Pons (tissue), 1 donor: Measurements from ENCODE around the gene ARHGAP6.

Source experiments
- DNase-seq: peaks from one replicate; pipeline ENCODE4 v3.0.0-alpha.2; 2016; ENCODE audit warnings: low spot score

Gene ARHGAP6

GRCh38 chrX:11429538-11430085 is 236.1 kb downstream of the ARHGAP6 start:
- DNase-seq = no peak

- DNase-seq = no peak
Observed at GRCh38 chrX:11427453-11428071, 238.2 kb downstream of the ARHGAP6 start.

- DNase-seq = no peak
Observed at GRCh38 chrX:11426712-11427452, 238.8 kb downstream of the ARHGAP6 start.

GRCh38 chrX:11424903-11425674 is 240.6 kb downstream of the ARHGAP6 start:
- DNase-seq = no peak

GRCh38 chrX:11423949-11424348 is 241.8 kb downstream of the ARHGAP6 start:
- DNase-seq = no peak

GRCh38 chrX:11423362-11423818 is 242.3 kb downstream of the ARHGAP6 start:
- peak; percentile 54 for DNase-seq

GRCh38 chrX:11422525-11422857 is 243.2 kb downstream of the ARHGAP6 start:
- DNase-seq = no peak

- DNase-seq = no peak
Observed at GRCh38 chrX:11421805-11422524, 243.8 kb downstream of the ARHGAP6 start.

- no peak for DNase-seq
Observed at GRCh38 chrX:11420851-11421250, 244.9 kb downstream of the ARHGAP6 start.

- DNase-seq = no peak
Observed at GRCh38 chrX:11419102-11419501, 246.6 kb downstream of the ARHGAP6 start.

GRCh38 chrX:11416600-11416999 is 249.1 kb downstream of the ARHGAP6 start:
- no peak for DNase-seq

GRCh38 chrX:11414091-11414490 is 251.6 kb downstream of the ARHGAP6 start:
- DNase-seq = no peak

- no peak for DNase-seq
Observed at GRCh38 chrX:11412715-11413623, 252.8 kb downstream of the ARHGAP6 start.

- DNase-seq = no peak
Observed at GRCh38 chrX:11409957-11410356, 255.8 kb downstream of the ARHGAP6 start.

- no peak for DNase-seq
Observed at GRCh38 chrX:11408783-11409182, 256.9 kb downstream of the ARHGAP6 start.

GRCh38 chrX:11408109-11408405 is 257.7 kb downstream of the ARHGAP6 start:
- no peak for DNase-seq

- DNase-seq = no peak
Observed at GRCh38 chrX:11407331-11408108, 258.2 kb downstream of the ARHGAP6 start.

- DNase-seq = no peak
Observed at GRCh38 chrX:11406109-11406765, 259.5 kb downstream of the ARHGAP6 start.

GRCh38 chrX:11403631-11404030 is 262.1 kb downstream of the ARHGAP6 start:
- no peak for DNase-seq

- DNase-seq = no peak
Observed at GRCh38 chrX:11401966-11402365, 263.8 kb downstream of the ARHGAP6 start.
